ENCODE data around the gene LRRC63.
"Not testable (repeated sequence)": the region's sequence is repeated elsewhere in the genome, so short reads cannot be mapped to it uniquely, and the experiment has no call there.

The LRRC63 gene

GRCh38 chr13:46220234-46220633 is 8.5 kb downstream of the LRRC63 start:
- CTCF ChIA-PET, result interaction anchor here (0.6 to 1.0 kb wide), 2 partner anchors 10 to 12 kb away, joined by 3 read pairs; no protein-coding TSS in a partner anchor

GRCh38 chr13:46229251-46229650 is 17.5 kb downstream of the LRRC63 start:
- CTCF ChIA-PET, result interaction anchor here (0.9 kb wide), 1 partner anchor 10 kb away, joined by 3 read pairs; no protein-coding TSS in a partner anchor
- Histone ChIP-seq H3K4me1 (ENCODE audit: control extremely low read depth in 1 of 4, control insufficient read depth in 4 of 4, insufficient read depth in 4 of 4, low read length in 3 of 4) (no peaks in the 10 kb centered on the region), H3K9me3 (ENCODE audit: control extremely low read depth in 1 of 5, control insufficient read depth in 4 of 5, insufficient read depth in 2 of 5, low read depth in 1 of 5, low read length in 4 of 5) (peaks cover 0 to 46% (median 6%) of the 10 kb centered on the region in 5 experiments), H3K4me3 (ENCODE audit: control insufficient read depth in 1 of 7, extremely low read depth in 1 of 7, insufficient read depth in 4 of 7, low read depth in 2 of 7, low read length in 6 of 7) (no peak overlapping the region), H3K27ac (ENCODE audit: insufficient read depth in 1 of 2, low read depth in 1 of 2, low read length in 2 of 2, poor library complexity in 1 of 2, severe bottlenecking in 2 of 2) (no peak overlapping the region), H3K36me3 (ENCODE audit: control insufficient read depth in 4 of 4, insufficient read depth in 4 of 4, low read length in 3 of 4) (peaks cover 0 to 49% (median 10%) of the 10 kb centered on the region in 4 experiments), H3K27me3 (replicated peaks in 2 of 5; ENCODE audit: control insufficient read depth in 4 of 5, insufficient read depth in 5 of 5, low read length in 4 of 5) (no peaks in the 10 kb centered on the region)
- DNase-seq, result no peak
- POLR2A ChIA-PET, result no interaction called here
- WGBS (ENCODE audit: insufficient coverage), result 100% methylated on average over 2 of the region's 2 CpGs

More at GRCh38 chr13:46220234-46220633, 8.5 kb downstream of the LRRC63 start:
- H3K27me3 ChIP-seq (replicated peaks in 2 of 5; ENCODE audit: control insufficient read depth in 4 of 5, insufficient read depth in 5 of 5, low read length in 4 of 5); H3K4me1 ChIP-seq (ENCODE audit: control extremely low read depth in 1 of 4, control insufficient read depth in 4 of 4, insufficient read depth in 4 of 4, low read length in 3 of 4); POLR2A ChIA-PET; DNase-seq; H3K27ac ChIP-seq (ENCODE audit: insufficient read depth in 1 of 2, low read depth in 1 of 2, low read length in 2 of 2, poor library complexity in 1 of 2, severe bottlenecking in 2 of 2); H3K4me3 ChIP-seq (ENCODE audit: control insufficient read depth in 1 of 7, extremely low read depth in 1 of 7, insufficient read depth in 4 of 7, low read depth in 2 of 7, low read length in 6 of 7); H3K36me3 ChIP-seq (ENCODE audit: control insufficient read depth in 4 of 4, insufficient read depth in 4 of 4, low read length in 3 of 4): not testable (repeated sequence)
- 67% methylated on average over 2 of the region's 2 CpGs for WGBS (ENCODE audit: insufficient coverage)
- peaks cover 0 to 14% (median 5%) of the 10 kb centered on the region in 5 experiments for H3K9me3 ChIP-seq (ENCODE audit: control extremely low read depth in 1 of 5, control insufficient read depth in 4 of 5, insufficient read depth in 2 of 5, low read depth in 1 of 5, low read length in 4 of 5)

- DNase-seq, result no peak
- POLR2A ChIA-PET, result no interaction called here
These were observed 20.6 kb downstream of the LRRC63 start for GRCh38 chr13:46232281-46232680.

GRCh38 chr13:46235286-46235685 is 23.6 kb downstream of the LRRC63 start:
- no CpG with 5 or more reads among the region's 1 CpG for WGBS (ENCODE audit: insufficient coverage)
- Histone ChIP-seq H3K27ac (ENCODE audit: insufficient read depth in 1 of 2, low read depth in 1 of 2, low read length in 2 of 2, poor library complexity in 1 of 2, severe bottlenecking in 2 of 2) (no peak overlapping the region), H3K4me1 (ENCODE audit: control extremely low read depth in 1 of 4, control insufficient read depth in 4 of 4, insufficient read depth in 4 of 4, low read length in 3 of 4) (no peaks in the 10 kb centered on the region), H3K9me3 (ENCODE audit: control extremely low read depth in 1 of 5, control insufficient read depth in 4 of 5, insufficient read depth in 2 of 5, low read depth in 1 of 5, low read length in 4 of 5) (peaks cover 4 to 54% (median 9%) of the 10 kb centered on the region in 5 experiments), H3K4me3 (ENCODE audit: control insufficient read depth in 1 of 7, extremely low read depth in 1 of 7, insufficient read depth in 4 of 7, low read depth in 2 of 7, low read length in 6 of 7) (no peak overlapping the region), H3K27me3 (replicated peaks in 2 of 5; ENCODE audit: control insufficient read depth in 4 of 5, insufficient read depth in 5 of 5, low read length in 4 of 5) (no peaks in the 10 kb centered on the region), H3K36me3 (ENCODE audit: control insufficient read depth in 4 of 4, insufficient read depth in 4 of 4, low read length in 3 of 4) (peaks cover 0 to 54% (median 9%) of the 10 kb centered on the region in 4 experiments)
- ChIA-PET POLR2A (no interaction called here), CTCF (interaction anchor here (0.9 to 1.2 kb wide), 2 partner anchors 44 to 67 kb away, joined by 3 read pairs; no protein-coding TSS in a partner anchor)
- DNase-seq, result peak in 2 of 3 donors; percentile 46 to 48

More at GRCh38 chr13:46232281-46232680, 20.6 kb downstream of the LRRC63 start:
- H3K27me3 ChIP-seq (replicated peaks in 2 of 5; ENCODE audit: control insufficient read depth in 4 of 5, insufficient read depth in 5 of 5, low read length in 4 of 5), result no peaks in the 10 kb centered on the region
- no peak overlapping the region for H3K27ac ChIP-seq (ENCODE audit: insufficient read depth in 1 of 2, low read depth in 1 of 2, low read length in 2 of 2, poor library complexity in 1 of 2, severe bottlenecking in 2 of 2)
- CTCF ChIA-PET, result interaction anchor here (1.3 kb wide), 1 partner anchor 12 kb away, joined by 3 read pairs; no protein-coding TSS in a partner anchor
- peaks cover 6 to 66% (median 9%) of the 10 kb centered on the region in 5 experiments for H3K9me3 ChIP-seq (ENCODE audit: control extremely low read depth in 1 of 5, control insufficient read depth in 4 of 5, insufficient read depth in 2 of 5, low read depth in 1 of 5, low read length in 4 of 5)
- 100% methylated on average over 1 of the region's 3 CpGs for WGBS (ENCODE audit: insufficient coverage)
- no peak overlapping the region for H3K4me3 ChIP-seq (ENCODE audit: control insufficient read depth in 1 of 7, extremely low read depth in 1 of 7, insufficient read depth in 4 of 7, low read depth in 2 of 7, low read length in 6 of 7)
- H3K4me1 ChIP-seq (ENCODE audit: control extremely low read depth in 1 of 4, control insufficient read depth in 4 of 4, insufficient read depth in 4 of 4, low read length in 3 of 4), result no peaks in the 10 kb centered on the region
- peaks cover 0 to 74% (median 14%) of the 10 kb centered on the region in 4 experiments for H3K36me3 ChIP-seq (ENCODE audit: control insufficient read depth in 4 of 4, insufficient read depth in 4 of 4, low read length in 3 of 4)

- 86% methylated on average over 1 of the region's 1 CpG for WGBS (ENCODE audit: insufficient coverage)
These were observed 53.6 kb downstream of the LRRC63 start for GRCh38 chr13:46265292-46265691.

GRCh38 chr13:46267166-46267565 is 55.4 kb downstream of the LRRC63 start:
- ChIA-PET POLR2A (no interaction called here), CTCF (no interaction called here)
- WGBS (ENCODE audit: insufficient coverage), result no CpG with 5 or more reads among the region's 2 CpGs

More at GRCh38 chr13:46265292-46265691, 53.6 kb downstream of the LRRC63 start:
- H3K36me3 ChIP-seq (ENCODE audit: control insufficient read depth in 4 of 4, insufficient read depth in 4 of 4, low read length in 3 of 4), result no peaks in the 10 kb centered on the region
- H3K27ac ChIP-seq (ENCODE audit: insufficient read depth in 1 of 2, low read depth in 1 of 2, low read length in 2 of 2, poor library complexity in 1 of 2, severe bottlenecking in 2 of 2), result no peak overlapping the region
- H3K4me3 ChIP-seq (ENCODE audit: control insufficient read depth in 1 of 7, extremely low read depth in 1 of 7, insufficient read depth in 4 of 7, low read depth in 2 of 7, low read length in 6 of 7), result no peak overlapping the region
- DNase-seq, result peak in 2 of 3 donors; percentile 10 to 45
- ChIA-PET CTCF (interaction anchor here (1.2 kb wide), 1 partner anchor 15 kb away, joined by 3 read pairs; no protein-coding TSS in a partner anchor), POLR2A (no interaction called here)
- no peaks in the 10 kb centered on the region for H3K27me3 ChIP-seq (replicated peaks in 2 of 5; ENCODE audit: control insufficient read depth in 4 of 5, insufficient read depth in 5 of 5, low read length in 4 of 5)
- no peaks in the 10 kb centered on the region for H3K9me3 ChIP-seq (ENCODE audit: control extremely low read depth in 1 of 5, control insufficient read depth in 4 of 5, insufficient read depth in 2 of 5, low read depth in 1 of 5, low read length in 4 of 5)
- H3K4me1 ChIP-seq (ENCODE audit: control extremely low read depth in 1 of 4, control insufficient read depth in 4 of 4, insufficient read depth in 4 of 4, low read length in 3 of 4), result no peaks in the 10 kb centered on the region

GRCh38 chr13:46270416-46270815 is 58.7 kb downstream of the LRRC63 start:
- no peaks in the 10 kb centered on the region for H3K4me1 ChIP-seq (ENCODE audit: control extremely low read depth in 1 of 4, control insufficient read depth in 4 of 4, insufficient read depth in 4 of 4, low read length in 3 of 4)
- no peak for DNase-seq
- 100% methylated on average over 5 of the region's 6 CpGs for WGBS (ENCODE audit: insufficient coverage)
- no peaks in the 10 kb centered on the region for H3K36me3 ChIP-seq (ENCODE audit: control insufficient read depth in 4 of 4, insufficient read depth in 4 of 4, low read length in 3 of 4)
- H3K27ac ChIP-seq (ENCODE audit: insufficient read depth in 1 of 2, low read depth in 1 of 2, low read length in 2 of 2, poor library complexity in 1 of 2, severe bottlenecking in 2 of 2), result no peak overlapping the region
- no peaks in the 10 kb centered on the region for H3K27me3 ChIP-seq (replicated peaks in 2 of 5; ENCODE audit: control insufficient read depth in 4 of 5, insufficient read depth in 5 of 5, low read length in 4 of 5)
- POLR2A ChIA-PET, result no interaction called here
- H3K4me3 ChIP-seq (ENCODE audit: control insufficient read depth in 1 of 7, extremely low read depth in 1 of 7, insufficient read depth in 4 of 7, low read depth in 2 of 7, low read length in 6 of 7), result no peak overlapping the region
- H3K9me3 ChIP-seq (ENCODE audit: control extremely low read depth in 1 of 5, control insufficient read depth in 4 of 5, insufficient read depth in 2 of 5, low read depth in 1 of 5, low read length in 4 of 5), result no peaks in the 10 kb centered on the region
- CTCF ChIA-PET, result no interaction called here

More at GRCh38 chr13:46267166-46267565, 55.4 kb downstream of the LRRC63 start:
- H3K27ac ChIP-seq (ENCODE audit: insufficient read depth in 1 of 2, low read depth in 1 of 2, low read length in 2 of 2, poor library complexity in 1 of 2, severe bottlenecking in 2 of 2), result no peak overlapping the region
- H3K9me3 ChIP-seq (ENCODE audit: control extremely low read depth in 1 of 5, control insufficient read depth in 4 of 5, insufficient read depth in 2 of 5, low read depth in 1 of 5, low read length in 4 of 5), result no peaks in the 10 kb centered on the region
- no peaks in the 10 kb centered on the region for H3K36me3 ChIP-seq (ENCODE audit: control insufficient read depth in 4 of 4, insufficient read depth in 4 of 4, low read length in 3 of 4)
- no peak for DNase-seq
- H3K4me1 ChIP-seq (ENCODE audit: control extremely low read depth in 1 of 4, control insufficient read depth in 4 of 4, insufficient read depth in 4 of 4, low read length in 3 of 4), result no peaks in the 10 kb centered on the region
- no peaks in the 10 kb centered on the region for H3K27me3 ChIP-seq (replicated peaks in 2 of 5; ENCODE audit: control insufficient read depth in 4 of 5, insufficient read depth in 5 of 5, low read length in 4 of 5)
- no peak overlapping the region for H3K4me3 ChIP-seq (ENCODE audit: control insufficient read depth in 1 of 7, extremely low read depth in 1 of 7, insufficient read depth in 4 of 7, low read depth in 2 of 7, low read length in 6 of 7)

Data from common myeloid progenitor, CD34-positive (primary cell).